Measurements from ENCODE around the gene DAP. TPM values are rescaled to one million over a fixed set of nuclear protein-coding genes. Genes with fewer than 3 reads are reported as not detected.

Gene DAP
- total RNA-seq, 1 experiment from 2014 or later: 62.7 TPM

DNA sequence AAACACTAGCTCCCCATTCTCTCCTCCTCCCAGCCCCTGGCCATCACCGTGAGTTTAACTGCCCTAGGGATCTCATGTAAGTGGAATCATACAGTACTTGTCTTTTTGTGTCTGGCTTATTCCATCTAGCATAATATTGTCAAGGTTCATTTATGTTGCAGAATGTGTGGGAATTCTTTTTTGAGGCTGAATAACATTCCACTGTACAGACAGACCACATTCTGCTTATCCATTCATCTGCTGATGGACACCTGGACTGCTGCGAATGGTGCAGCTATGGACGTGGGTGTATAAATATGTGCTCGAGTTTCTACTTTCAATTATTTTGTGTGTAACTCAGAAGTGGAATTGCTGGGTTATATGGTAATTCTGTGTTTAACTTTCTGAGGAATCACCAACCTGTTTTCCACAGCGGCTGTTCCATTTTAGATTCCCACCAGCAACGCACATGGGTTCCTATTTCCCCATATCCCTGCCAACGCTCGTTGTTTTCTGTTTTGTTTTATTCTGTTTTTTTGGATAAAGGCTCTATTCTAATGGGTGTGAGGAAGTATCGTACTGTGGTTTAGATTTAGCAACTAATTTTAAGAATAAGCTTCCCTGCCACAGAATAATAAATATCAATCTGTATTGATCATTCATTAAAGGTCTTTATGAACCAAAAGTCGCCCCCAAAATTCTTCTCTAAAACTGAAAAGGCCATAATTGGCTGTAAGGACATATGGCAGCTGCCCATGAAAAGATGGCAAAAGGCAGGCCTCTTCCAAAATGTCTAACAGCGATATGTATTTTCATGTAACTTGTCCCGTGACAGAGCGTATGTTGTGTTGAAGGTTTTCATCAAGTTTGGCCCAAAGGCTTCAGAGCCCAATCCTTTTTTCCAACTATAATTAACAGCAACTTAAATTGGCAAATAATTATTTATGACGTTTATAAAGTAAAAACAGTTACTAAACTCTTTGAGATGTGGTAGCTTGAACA, 70.3 kb downstream of the DAP start:
- DNase-seq (ENCODE audit: low read depth): no peak

GRCh38 chr5:10689391-10690081, 71.5 kb downstream of the DAP start:
- DNase-seq (ENCODE audit: low read depth): peak; percentile 68

DNA sequence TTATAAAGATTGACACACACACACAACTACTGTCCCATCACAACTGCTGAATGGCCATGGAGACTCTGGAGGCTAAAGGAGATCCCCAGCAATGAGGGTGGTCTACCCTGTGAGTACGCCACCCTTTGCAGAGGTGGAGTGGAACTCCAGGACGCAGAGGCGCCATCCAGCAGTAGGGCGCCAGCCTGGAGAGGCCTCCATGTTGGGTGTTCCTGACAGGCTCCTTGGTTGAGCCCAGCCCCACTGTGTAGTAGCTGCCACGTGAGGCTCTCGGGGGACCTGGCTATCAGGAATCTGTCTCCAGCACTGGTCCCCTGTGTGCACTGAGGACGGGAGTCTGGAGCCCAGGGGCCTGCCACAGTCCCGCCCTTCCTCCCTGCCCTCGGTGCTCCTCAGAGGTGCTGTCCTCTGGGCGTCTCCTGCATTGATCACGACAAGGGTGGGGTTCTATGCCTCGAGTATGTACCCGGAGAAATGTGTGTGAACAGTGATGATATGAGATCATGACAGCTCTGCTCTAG, 72.3 kb downstream of the DAP start:
- DNase-seq (ENCODE audit: low read depth): no peak

DNA sequence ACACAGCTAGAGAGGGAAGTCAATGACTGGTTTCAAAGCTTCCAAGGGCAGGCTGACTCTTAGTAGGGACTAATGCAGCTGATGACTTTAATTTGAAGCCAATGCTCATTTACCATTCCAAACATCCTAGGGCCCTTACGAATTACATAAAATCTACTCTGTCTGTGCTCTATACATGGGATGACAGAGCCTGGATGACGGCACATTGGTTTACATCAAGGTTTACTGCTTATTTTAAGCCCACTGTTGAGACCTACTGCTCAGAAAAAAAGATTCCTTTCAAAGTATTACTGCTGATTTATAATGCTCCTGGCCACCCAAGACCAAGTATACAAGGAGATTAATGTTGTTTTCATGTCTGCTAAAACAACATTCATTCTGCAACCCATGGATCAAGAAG, 74.1 kb downstream of the DAP start:
- no peak for DNase-seq (ENCODE audit: low read depth)

DNA sequence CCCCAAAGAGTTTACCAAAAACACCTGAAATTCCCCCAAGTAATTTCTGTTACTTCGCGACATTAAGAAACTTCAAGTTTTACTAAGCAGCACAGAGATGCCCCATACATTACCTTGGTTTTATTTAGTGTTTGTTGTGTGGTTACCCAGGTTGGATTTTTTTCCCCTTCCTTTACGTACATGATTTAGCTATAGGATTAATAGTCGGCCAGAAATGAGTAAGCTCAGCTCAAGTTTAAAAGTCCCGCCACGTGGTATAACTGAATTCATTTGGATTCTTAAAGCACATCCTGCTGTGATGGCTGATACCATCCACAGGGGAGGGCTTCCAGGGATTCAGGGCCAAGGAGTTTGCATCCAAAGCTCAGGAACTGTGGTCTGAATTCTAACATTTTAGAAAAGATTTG, 75.9 kb downstream of the DAP start:
- DNase-seq (ENCODE audit: low read depth): no peak

GRCh38 chr5:10684303-10685086, 76.5 kb downstream of the DAP start:
- no peak for DNase-seq (ENCODE audit: low read depth)

GRCh38 chr5:10682801-10683525, 78.1 kb downstream of the DAP start:
- no peak for DNase-seq (ENCODE audit: low read depth)

GRCh38 chr5:10681731-10682679, 79.0 kb downstream of the DAP start:
- no peak for DNase-seq (ENCODE audit: low read depth)

- no peak for DNase-seq (ENCODE audit: low read depth)
Measured at GRCh38 chr5:10680876-10681481, 80.1 kb downstream of the DAP start.

DNA sequence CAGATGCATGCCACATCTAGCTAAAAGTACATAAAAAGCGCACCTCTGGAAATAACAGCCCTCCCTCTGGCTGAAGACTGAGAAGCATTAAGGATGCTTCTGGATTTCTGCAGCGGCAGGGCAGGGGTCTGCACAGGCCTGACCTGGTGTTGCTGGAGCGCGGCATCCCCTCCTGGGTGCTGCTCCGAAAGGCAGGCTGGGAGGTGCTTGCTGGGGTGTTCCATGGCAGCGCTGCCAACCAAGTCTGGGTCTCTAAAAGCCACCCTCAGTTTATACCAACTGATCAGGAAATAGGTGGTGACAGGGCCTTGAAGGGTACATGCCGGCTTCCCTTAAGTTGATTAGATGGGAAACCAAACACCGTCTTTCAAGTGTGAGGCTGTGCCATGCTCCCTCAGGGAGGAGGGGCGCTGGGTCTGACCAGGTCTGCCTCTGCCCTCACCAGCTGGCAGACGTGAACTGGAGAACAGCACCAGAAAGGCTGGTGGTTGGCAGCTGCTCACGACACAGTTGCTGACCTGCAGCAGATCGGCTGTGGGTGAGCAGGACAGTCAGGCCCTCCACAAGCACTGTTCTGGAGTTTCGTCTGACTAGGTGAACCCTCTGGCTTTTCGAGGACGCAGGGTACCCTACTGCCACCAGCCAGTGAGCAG, 81.6 kb downstream of the DAP start:
- DNase-seq (ENCODE audit: low read depth): no peak

- DNase-seq (ENCODE audit: low read depth): no peak
Measured at GRCh38 chr5:10678244-10678643, 82.8 kb downstream of the DAP start.

- no peak for DNase-seq (ENCODE audit: low read depth)
Measured at GRCh38 chr5:10677533-10677932, 83.5 kb downstream of the DAP start.

GRCh38 chr5:10676946-10677345, 84.1 kb downstream of the DAP start:
- DNase-seq (ENCODE audit: low read depth): no peak

DNA sequence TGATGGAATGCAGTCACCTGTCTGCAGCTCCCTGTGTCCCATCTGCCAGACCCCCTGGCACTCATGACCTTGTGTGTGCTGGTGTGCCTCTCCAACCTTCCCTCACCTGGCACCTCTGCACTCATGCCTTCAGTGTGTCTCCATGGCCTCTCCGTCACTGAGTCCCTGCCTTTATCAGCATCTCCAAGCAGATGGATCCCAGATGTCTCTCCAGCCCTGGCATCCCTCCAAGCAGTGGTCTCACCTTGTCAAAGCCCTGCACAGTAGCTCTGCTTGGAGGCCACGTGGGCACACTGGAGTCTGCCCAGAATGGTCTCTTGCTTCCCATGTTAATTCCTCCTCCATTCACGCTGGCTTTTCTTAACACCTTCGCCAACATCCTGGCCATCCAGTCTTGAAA, 84.8 kb downstream of the DAP start:
- no peak for DNase-seq (ENCODE audit: low read depth)

DNA sequence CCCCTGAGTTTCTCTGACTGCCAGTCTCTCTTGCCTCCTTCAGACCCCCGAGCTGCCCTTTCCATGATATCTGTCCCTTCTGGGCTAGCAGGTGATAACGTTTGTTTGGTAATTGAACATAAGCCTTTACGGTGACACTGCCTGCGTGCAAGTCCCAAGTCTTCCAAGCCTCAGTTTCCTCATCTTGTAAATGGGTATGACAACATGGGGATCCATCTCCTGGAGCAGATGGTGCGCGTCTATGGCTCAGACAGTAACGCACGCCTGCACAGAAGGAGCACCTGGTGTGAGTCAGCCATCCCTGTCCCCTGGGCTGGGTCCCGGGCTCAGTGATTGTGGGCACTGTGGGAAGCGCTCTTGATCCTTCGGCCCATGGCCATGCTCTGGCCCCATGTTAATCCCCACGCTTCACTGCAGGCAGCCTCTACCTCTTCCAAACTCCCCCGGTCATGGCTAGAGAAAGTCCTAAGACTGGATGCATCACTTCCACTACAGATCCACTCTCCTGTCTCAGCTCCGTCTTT, 85.8 kb downstream of the DAP start:
- DNase-seq (ENCODE audit: low read depth): no peak

DNA sequence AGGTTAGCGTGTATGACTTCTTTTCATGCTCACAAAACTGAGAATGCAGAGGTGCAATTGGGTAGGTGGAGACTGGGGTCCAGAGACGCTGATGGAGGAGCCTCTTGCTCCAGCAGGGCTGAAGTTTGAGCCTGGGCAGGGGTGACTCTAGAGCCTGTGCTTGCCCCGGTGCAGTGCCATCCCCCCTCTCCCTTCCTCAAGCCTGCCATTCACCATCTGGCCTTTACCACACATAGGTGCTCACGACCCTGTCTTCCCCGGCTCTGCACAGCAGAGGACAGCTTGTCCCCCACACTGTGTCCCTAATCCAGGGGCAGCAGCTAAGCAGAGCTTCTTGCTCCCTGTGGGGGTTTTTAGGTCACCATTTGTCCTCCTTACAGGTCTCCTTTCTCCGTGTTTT, 86.5 kb downstream of the DAP start:
- no peak for DNase-seq (ENCODE audit: low read depth)

DNA sequence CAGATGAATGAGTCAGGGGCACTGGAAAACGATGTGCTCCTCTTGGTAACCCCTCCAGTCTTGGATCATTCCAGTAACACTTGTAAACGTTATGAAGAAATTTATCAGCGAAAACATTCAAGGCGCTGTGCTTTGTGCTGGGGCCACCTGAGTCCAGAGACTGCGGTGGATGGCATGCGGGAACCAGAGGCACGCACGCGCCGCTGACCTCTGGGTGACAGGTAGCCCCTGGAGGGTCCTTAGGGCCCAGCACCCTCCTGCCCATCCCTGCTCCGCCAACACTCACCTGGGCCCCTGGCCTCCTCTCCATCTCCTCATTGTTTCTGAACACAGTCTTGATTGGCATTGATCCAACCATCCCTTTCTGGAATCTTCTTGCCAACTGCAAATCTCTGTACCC, 86.9 kb downstream of the DAP start:
- no peak for DNase-seq (ENCODE audit: low read depth)

- DNase-seq (ENCODE audit: low read depth): no peak
Measured at GRCh38 chr5:10673407-10673806, 87.6 kb downstream of the DAP start.

DNA sequence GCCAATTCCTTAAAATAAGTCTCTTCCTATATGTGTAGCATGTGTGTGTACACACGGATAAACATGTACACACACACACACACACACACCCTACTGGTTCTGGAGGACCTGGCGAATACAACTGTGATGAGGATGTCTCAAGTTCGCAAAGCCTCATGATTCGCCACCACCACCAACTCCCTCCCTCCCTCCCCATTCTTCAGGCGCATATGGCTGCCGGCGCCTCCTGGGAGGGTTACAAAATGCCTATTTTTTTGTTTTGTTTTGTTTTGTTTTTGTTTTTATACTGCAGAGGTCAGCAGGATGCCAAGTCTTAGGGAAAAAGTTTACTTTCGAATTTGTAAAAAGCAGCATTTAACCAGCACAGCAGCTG, 88.0 kb downstream of the DAP start:
- DNase-seq (ENCODE audit: low read depth): no peak
